Stimulated activated CD8-positive, alpha-beta memory T cell treated with anti-CD3 and anti-CD28 coated beads, Interleukin-2, amount 100 ng/mL, for 48 hours (primary cell): Measurements from ENCODE around the gene UTY.
A peak's percentile ranks its signal among the peaks of the same experiment; 100 is the strongest.

ENCODE experiments used
- DNase-seq, 2 donors: peaks; one replicate each; pipeline ENCODE4 v3.0.0-alpha.2; 2020; ENCODE audit warnings: low read depth in 2 of 2

The UTY gene

DNA sequence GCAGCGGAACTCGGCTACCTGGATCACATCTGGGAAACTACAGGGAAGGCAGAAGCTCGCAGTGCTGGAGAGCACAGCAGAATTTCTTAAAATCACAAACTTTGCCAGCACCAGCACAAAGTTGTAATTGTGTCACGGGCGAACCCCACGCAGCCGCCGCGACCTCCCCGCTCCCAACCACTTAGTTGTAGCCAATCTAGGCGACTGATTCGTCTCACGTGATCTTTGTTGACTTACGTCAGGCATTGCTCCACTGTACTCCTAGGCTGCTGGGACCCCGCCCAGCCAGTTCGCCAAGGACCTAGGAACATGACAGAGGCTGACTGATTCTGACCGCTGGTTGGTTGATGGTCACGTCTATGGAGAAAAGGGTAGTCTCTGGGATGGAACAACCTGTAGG lies at the start of gene UTY:
Gene UTY, minus strand, starts transcription at position 206 of the 400 bp plus-strand sequence. CDS start 368 bp downstream, outside the sequence.
- peak in 1 of 2 donors; percentile 49 for DNase-seq

GRCh38 chrY:13520474-13520873 lies 40.6 kb upstream of the UTY start:
- DNase-seq = no peak

- no peak for DNase-seq
These were observed 21.4 kb upstream of the UTY start for GRCh38 chrY:13501215-13501614.

GRCh38 chrY:13493737-13494136 lies 13.9 kb upstream of the UTY start:
- no peak for DNase-seq

- DNase-seq = no peak
These were observed 12.6 kb upstream of the UTY start for GRCh38 chrY:13492408-13492807.

GRCh38 chrY:13488738-13489137 lies 8.9 kb upstream of the UTY start:
- DNase-seq = no peak

- peak in 1 of 2 donors; percentile 27 for DNase-seq
These were observed 617 bp downstream of the UTY start for GRCh38 chrY:13479121-13479711.

DNA sequence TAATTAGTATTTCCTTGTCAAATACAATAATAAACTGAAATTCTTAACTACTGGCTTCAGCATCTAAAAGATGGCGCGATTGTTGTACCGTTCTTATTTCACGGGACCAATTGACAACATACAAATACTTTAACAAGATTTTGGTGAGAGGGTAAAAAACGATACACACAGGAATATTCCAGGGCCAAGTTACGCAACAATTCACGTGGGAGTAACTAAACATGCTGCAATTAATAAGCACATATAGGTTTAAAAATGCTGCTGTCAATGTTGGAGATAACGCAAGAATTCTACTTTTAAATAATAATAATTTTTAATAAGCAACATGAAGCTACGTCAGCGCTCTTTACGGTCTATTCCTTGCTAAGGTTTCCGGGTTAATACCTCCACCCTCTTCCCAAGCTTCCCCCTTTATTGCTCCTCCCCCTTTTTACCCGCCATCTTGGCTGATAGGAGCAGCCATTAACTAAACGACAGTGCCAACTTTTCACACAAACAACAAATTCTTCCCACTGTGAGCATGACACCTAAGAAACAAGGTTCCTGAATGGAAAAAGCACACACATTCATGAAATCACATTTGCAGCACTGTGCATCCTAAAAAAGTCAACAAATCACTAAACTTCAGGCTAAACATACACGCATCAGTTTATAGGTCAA lies 1.6 kb downstream of the UTY start:
- DNase-seq = no peak

DNA sequence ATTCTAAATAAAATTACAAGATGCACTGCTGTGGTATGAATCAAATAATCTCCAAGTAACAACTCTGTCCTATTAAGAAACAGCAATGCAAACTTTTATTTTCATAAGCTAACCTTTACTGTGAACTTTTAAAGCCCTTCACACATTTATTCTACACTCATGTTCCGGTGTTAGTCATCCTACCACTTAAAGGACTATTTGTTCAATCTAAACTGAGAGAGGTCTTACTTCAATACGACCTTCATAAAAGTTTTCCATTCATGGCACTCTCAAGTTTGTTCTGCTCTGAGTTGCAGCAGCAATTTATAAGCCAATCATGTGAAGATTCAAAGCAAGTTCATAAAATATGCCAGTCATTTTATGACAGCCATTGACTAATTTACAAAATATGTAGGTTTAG lies 4.8 kb downstream of the UTY start:
- DNase-seq = no peak

GRCh38 chrY:13451572-13451971 lies 28.3 kb downstream of the UTY start:
- DNase-seq = no peak

DNA sequence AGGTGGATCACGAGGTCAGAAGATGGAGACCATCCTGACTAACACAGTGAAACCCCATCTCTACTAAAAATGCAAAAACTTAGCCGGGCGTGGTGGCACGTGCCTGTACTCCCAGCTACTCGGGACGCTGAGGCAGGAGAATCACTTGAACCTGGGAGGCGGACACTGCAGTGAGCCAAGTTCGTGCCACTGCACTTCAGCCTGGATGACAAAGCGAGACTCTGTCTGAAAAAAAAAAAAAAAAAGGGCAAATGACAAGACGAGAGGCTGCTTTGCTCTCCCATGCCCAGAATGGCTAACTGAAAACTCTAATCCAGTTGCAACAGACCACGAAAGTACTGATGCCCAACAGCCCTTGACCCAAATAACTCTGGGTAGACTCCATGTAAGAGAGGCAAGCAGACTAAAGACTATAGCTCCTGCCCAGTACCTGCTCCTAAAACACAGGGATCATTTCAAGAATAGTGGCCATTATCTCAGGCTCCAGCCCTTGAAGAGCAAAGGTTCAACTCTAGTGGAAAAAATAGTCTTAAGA lies 29.2 kb downstream of the UTY start:
- DNase-seq = no peak

DNA sequence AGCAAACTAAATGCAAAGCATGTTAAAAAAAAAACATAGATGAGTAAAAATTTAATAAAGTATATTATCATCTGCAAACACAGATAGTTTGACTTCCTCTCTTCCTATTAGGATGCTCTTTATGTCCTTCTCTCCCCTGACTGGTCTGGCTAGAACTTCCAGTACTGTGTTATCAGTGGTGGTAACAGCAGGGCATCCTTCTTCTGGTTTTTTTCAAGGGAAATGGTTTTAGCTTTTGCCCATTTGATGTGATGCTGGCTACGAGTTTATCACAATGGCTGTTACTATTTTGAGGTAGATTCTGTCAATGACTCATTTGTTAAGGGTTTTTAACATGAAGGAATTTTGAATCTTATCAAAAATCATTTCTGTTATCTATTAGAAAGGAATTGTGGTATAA lies 34.3 kb downstream of the UTY start:
- no peak for DNase-seq

- no peak for DNase-seq
These were observed 36.7 kb downstream of the UTY start for GRCh38 chrY:13443146-13443545.

DNA sequence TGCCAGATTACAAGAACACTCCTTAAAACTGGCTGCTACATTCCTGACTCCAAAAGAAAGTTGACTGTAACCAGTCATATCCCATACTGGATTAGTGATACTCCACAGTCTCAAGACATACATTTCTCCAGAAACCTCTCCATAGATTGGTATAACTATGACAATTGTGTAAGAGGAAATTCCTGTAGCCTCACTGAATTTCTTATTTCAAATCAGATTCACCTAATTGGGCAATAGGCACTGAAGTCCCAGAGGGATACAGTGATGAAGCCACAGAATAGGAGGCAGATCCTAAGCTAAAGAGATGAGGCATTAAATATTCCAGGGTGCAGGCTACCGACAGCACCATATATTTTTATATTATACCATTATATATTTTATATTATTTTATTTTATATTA lies 39.0 kb downstream of the UTY start:
- DNase-seq = no peak

DNA sequence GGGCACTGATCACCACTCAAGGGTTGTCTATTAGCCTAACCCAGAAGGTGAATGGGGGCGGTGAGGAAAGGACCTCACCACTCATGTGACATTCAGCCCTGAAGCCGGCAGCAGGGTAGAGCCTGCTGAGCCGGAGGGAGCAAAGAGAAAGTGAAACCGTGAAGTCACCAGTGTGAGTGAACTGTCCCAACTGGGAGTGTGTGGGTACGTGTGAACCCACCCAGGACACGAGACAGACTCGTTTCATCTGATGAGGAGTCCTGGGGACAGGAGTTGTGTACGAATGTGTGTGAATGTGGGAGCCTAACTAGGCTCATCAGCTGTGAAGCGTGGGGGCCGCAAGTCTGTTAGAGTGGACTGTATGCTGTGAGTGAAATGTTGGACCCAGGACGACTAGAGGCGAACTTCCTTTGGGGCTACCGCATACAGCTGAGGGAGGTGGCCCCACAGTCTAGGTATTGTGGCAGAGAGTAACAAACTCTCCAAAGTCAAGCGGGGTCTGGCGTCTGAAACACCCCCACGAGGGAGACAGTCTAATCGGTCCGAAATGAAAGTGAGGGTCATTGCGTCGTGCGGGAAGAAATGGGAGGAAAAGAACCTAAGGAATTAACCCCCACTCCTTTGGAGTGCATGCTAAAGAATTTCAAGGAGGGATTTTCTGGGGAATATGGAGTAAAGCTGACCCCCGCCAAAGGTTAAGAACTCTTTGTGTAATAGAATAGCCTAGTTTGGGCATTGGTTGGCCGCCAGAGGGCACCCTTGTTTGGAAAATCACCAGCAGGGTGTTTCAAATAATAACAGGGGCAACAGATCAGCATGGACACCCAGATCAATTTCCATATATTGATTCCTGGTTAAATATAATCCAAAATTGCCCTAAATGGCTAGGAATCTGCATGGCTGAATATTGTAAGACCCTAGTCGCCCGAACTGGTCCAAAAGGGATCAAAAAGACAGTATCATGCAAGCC lies 43.6 kb downstream of the UTY start:
- DNase-seq = peak in 1 of 2 donors; percentile 23

- no peak for DNase-seq
These were observed 44.4 kb downstream of the UTY start for GRCh38 chrY:13435206-13435967.

DNA sequence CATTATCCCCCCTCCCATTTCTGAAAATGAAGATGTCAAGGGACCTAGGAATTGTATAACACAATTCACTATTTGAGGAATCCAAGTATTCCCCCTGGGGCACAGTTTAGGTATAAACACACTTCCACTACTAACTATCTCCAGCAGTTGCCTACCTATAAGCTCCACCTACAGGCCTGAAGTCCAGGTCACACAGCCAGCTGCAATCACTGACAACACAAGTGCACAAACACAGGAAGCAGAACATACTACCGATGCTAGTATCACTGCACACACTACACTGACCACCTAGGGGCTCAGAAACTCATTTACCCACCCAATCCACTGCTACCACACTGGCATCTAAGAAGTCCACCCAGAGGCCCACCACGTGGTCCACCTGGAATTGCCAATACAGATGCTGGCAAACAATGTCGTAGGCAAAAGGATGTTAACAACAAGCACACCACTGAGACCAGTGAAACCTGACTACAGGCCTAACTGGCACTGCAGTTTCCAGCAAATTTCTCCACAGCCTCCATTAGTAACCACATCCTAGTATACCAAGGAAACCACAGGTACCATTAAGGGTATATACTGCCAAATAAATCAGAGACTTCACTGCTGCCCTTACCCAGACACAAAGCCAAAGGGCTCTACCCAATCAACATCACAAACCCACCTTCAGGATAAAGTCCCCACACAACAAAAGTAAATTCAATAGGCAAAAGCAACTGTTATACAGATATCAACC lies 47.4 kb downstream of the UTY start:
- no peak for DNase-seq

GRCh38 chrY:13429551-13429950 lies 50.3 kb downstream of the UTY start:
- DNase-seq = no peak

GRCh38 chrY:13423281-13423732 lies 56.5 kb downstream of the UTY start:
- no peak for DNase-seq

DNA sequence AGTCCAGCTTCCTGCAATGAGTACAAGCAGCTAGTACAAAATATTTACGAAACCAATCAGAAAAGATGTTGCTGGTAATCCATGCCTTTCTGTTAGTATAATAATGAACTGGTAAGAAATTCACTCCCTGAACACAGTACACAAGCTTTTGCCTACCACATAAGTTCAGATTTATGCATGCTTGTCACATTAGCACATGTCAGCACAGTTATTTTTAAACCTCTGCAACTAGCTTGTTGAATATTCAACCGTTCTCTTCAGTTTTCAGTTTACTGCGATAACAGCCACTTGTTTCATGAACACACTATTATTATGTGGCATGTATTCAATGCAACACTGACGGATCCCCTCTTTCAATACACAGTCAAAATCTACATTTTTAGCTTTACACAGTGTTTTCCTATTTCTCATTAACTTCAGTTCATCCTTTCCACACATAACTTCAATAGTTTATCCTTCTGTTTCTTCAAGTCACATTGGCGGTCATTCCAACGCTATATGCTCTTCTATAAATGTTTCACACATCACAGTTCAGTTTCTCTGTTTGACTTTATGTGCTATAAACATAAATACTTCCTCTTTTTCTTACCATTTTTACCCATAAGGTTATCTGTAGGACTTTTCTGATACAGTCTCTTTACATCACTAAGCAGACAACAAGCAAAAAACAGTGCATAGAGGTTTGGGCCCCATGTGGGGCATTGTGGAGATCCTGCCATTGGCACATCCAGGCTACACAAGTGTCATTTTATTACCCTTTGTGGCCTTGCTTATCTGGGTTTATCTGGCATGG lies 62.8 kb downstream of the UTY start:
- no peak for DNase-seq
